Mesothelial cell of epicardium (in vitro differentiated cells): Measurements from ENCODE around the gene UBE2Q1. TPM values are rescaled to one million over a fixed set of nuclear protein-coding genes. Genes with fewer than 3 reads are reported as not detected.
A peak's percentile ranks its signal among the peaks of the same experiment; 100 is the strongest.

Experiments used
- DNase-seq, 2 experiments: peaks; one replicate each; pipeline ENCODE4 v3.0.0; 2021; ENCODE audit warnings: low spot score in 2 of 2; ENCODE audit not compliant: unreplicated experiment in 2 of 2
- H3K27ac Mint-ChIP-seq: 2 replicates; pipeline ENCODE4 v1.8.0; 2021; ENCODE audit warnings: mixed read lengths
- H3K27me3 Mint-ChIP-seq: 2 replicates; pipeline ENCODE4 v1.8.0; 2021; ENCODE audit warnings: low read depth, mixed read lengths
- H3K36me3 Mint-ChIP-seq: 2 replicates; pipeline ENCODE4 v1.8.0; 2021; ENCODE audit warnings: mixed read lengths
- H3K4me1 Mint-ChIP-seq: 2 replicates; pipeline ENCODE4 v1.8.0; 2021; ENCODE audit warnings: mixed read lengths
- H3K4me3 Mint-ChIP-seq: 2 replicates; pipeline ENCODE4 v1.8.0; 2021; ENCODE audit warnings: mild to moderate bottlenecking, moderate library complexity, mixed read lengths
- H3K9me3 Mint-ChIP-seq: 2 replicates; pipeline ENCODE4 v1.8.0; 2021; ENCODE audit warnings: mixed read lengths
- CTCF ChIP-seq: fragments of 200-600 bp; sonication (generic); IDR thresholded peaks from one replicate; pipeline ENCODE4 v1.5.0; 2021; ENCODE audit warnings: antibody characterized with exemption; ENCODE audit not compliant: unreplicated experiment
- total RNA-seq: library from RNA; stranded (reverse); gene quantifications from 3 replicates; pipeline ENCODE4 v1.2.1, GENCODE V29; 2021

Gene UBE2Q1
- total RNA-seq, 1 donor from 2014 or later = 60.1 TPM

DNA sequence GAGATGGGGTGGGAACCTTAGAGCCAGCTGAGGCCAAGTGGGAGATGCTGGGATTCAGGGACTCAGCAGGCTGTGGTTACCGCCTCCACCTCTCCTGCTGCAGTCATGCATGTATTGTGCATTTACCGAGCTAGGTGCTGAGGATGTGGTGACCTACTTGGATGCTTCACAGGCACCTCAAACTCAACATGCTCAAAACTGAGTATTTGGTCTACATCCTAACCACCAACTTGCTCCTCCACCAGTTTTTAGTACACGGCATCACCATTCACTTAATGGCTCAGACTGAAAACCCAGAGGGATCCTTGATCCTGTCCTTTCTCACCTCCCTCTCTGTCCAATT is 14.7 kb upstream of the UBE2Q1 start:
- Mint-ChIP-seq H3K4me1 (peaks cover 16% of the 10 kb centered on the region), H3K27me3 (peaks cover 35% of the 10 kb centered on the region), H3K9me3 (no peaks in the 10 kb centered on the region), H3K36me3 (no peaks in the 10 kb centered on the region), H3K4me3 (no peak overlapping the region), H3K27ac (no peak overlapping the region)
- no peak for DNase-seq
- TF ChIP-seq CTCF = no peak

- Mint-ChIP-seq H3K9me3 (no peaks in the 10 kb centered on the region), H3K4me1 (peaks cover 18% of the 10 kb centered on the region), H3K36me3 (no peaks in the 10 kb centered on the region), H3K27me3 (peaks cover 40% of the 10 kb centered on the region), H3K27ac (no peak overlapping the region), H3K4me3 (no peak overlapping the region)
- no peak for DNase-seq
- TF ChIP-seq CTCF = no peak
Observed at GRCh38 chr1:154572468-154573167, 14.2 kb upstream of the UBE2Q1 start.

- TF ChIP-seq CTCF = no peak
- no peaks in the 10 kb centered on the region for H3K36me3 Mint-ChIP-seq
Observed at GRCh38 chr1:154571964-154572288, 13.5 kb upstream of the UBE2Q1 start.

DNA sequence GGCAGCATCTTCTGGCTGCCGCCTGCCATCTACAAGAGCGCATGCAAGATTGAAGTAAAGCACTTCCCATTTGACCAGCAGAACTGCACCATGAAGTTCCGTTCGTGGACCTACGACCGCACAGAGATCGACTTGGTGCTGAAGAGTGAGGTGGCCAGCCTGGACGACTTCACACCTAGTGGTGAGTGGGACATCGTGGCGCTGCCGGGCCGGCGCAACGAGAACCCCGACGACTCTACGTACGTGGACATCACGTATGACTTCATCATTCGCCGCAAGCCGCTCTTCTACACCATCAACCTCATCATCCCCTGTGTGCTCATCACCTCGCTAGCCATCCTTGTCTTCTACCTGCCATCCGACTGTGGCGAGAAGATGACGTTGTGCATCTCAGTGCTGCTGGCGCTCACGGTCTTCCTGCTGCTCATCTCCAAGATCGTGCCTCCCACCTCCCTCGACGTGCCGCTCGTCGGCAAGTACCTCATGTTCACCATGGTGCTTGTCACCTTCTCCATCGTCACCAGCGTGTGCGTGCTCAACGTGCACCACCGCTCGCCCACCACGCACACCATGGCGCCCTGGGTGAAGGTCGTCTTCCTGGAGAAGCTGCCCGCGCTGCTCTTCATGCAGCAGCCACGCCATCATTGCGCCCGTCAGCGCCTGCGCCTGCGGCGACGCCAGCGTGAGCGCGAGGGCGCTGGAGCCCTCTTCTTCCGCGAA is 12.9 kb upstream of the UBE2Q1 start:
- no peak for TF ChIP-seq CTCF
- Mint-ChIP-seq H3K4me1 (peaks cover 21% of the 10 kb centered on the region), H3K27ac (no peak overlapping the region), H3K27me3 (peaks cover 52% of the 10 kb centered on the region), H3K36me3 (no peaks in the 10 kb centered on the region), H3K9me3 (no peaks in the 10 kb centered on the region), H3K4me3 (no peak overlapping the region)
- DNase-seq = no peak

More at GRCh38 chr1:154571964-154572288, 13.5 kb upstream of the UBE2Q1 start:
- Mint-ChIP-seq H3K27ac (no peak overlapping the region), H3K4me3 (no peak overlapping the region), H3K27me3 (peaks cover 47% of the 10 kb centered on the region), H3K4me1 (peaks cover 21% of the 10 kb centered on the region), H3K9me3 (no peaks in the 10 kb centered on the region)
- no peak for DNase-seq

- peaks cover 8% of the 10 kb centered on the region for H3K4me1 Mint-ChIP-seq
- H3K27me3 Mint-ChIP-seq = peaks cover 70% of the 10 kb centered on the region
- TF ChIP-seq CTCF = no peak
- H3K36me3 Mint-ChIP-seq = no peaks in the 10 kb centered on the region
- H3K4me3 Mint-ChIP-seq = peak overlapping the region; percentile 53
- H3K27ac Mint-ChIP-seq = no peak overlapping the region
- no peak for DNase-seq
- no peaks in the 10 kb centered on the region for H3K9me3 Mint-ChIP-seq
Observed at GRCh38 chr1:154568157-154568815, 9.8 kb upstream of the UBE2Q1 start.
